ENCODE measurements around the gene LYPD6B.

The LYPD6B gene

GRCh38 chr2:149136111-149136510 is 97.6 kb downstream of the LYPD6B start:
- TF ChIP-seq EZH2phosphoT487 (IDR thresholded peaks at IDR 0.05; ENCODE audit: low read length) (no peak), CTCF (IDR thresholded peaks at IDR 0.05; ENCODE audit: low read length) (no peak), EZH2 (optimal IDR thresholded peaks at IDR 0.05; ENCODE audit: low read depth, low read length) (no peak)
- Histone ChIP-seq H3K9ac (ENCODE audit: low read length) (no peak overlapping the region), H4K20me1 (ENCODE audit: insufficient read depth, low read length) (no peaks in the 10 kb centered on the region), H3K27me3 (replicated peaks; ENCODE audit: insufficient read depth, low read length) (no peaks in the 10 kb centered on the region), H3K9me2 (replicated peaks; ENCODE audit: insufficient read depth, low read length) (no peaks in the 10 kb centered on the region), H3K4me3 (ENCODE audit: low read length) (no peak overlapping the region), H3K27ac (ENCODE audit: low read length) (no peak overlapping the region), H3K36me3 (replicated peaks; ENCODE audit: insufficient read depth, low read length) (no peaks in the 10 kb centered on the region), H3K79me2 (ENCODE audit: low read length) (no peaks in the 10 kb centered on the region), H3K4me2 (ENCODE audit: low read depth, low read length) (no peak overlapping the region), H3F3A (ENCODE audit: insufficient read depth, low read length) (no peaks in the 10 kb centered on the region), H3K9me3 (replicated peaks; ENCODE audit: insufficient read depth, low read length) (no peaks in the 10 kb centered on the region), H2AFZ (ENCODE audit: low read length) (no peak overlapping the region), H3K4me1 (ENCODE audit: low read length) (no peaks in the 10 kb centered on the region)
- DNase-seq = no peak

- TF ChIP-seq EZH2phosphoT487 (IDR thresholded peaks at IDR 0.05; ENCODE audit: low read length) = no peak
- Histone ChIP-seq H2AFZ (ENCODE audit: low read length) (no peak overlapping the region), H3K79me2 (ENCODE audit: low read length) (no peaks in the 10 kb centered on the region), H3K9ac (ENCODE audit: low read length) (no peak overlapping the region), H3F3A (ENCODE audit: insufficient read depth, low read length) (peaks cover 6% of the 10 kb centered on the region), H3K27me3 (replicated peaks; ENCODE audit: insufficient read depth, low read length) (no peaks in the 10 kb centered on the region; the same call in 1 of the 2 replicates), H3K4me1 (ENCODE audit: low read length) (peaks cover 21% of the 10 kb centered on the region), H3K4me3 (ENCODE audit: low read length) (no peak overlapping the region), H3K9me3 (replicated peaks; ENCODE audit: insufficient read depth, low read length) (no peaks in the 10 kb centered on the region), H3K27ac (ENCODE audit: low read length) (no peak overlapping the region), H3K9me2 (replicated peaks; ENCODE audit: insufficient read depth, low read length) (no peaks in the 10 kb centered on the region), H3K4me2 (ENCODE audit: low read depth, low read length) (no peak overlapping the region), H4K20me1 (ENCODE audit: insufficient read depth, low read length) (no peaks in the 10 kb centered on the region), H3K36me3 (replicated peaks; ENCODE audit: insufficient read depth, low read length) (no peaks in the 10 kb centered on the region)
- no peak for DNase-seq
These were observed 102.5 kb downstream of the LYPD6B start for GRCh38 chr2:149141046-149141445.

GRCh38 chr2:149143734-149144133 is 105.2 kb downstream of the LYPD6B start:
- Histone ChIP-seq H3K4me2 (ENCODE audit: low read depth, low read length) (peak overlapping the region; percentile 23; the same call in 1 of the 2 replicates), H3F3A (ENCODE audit: insufficient read depth, low read length) (peaks cover 6% of the 10 kb centered on the region), H3K4me3 (ENCODE audit: low read length) (no peak overlapping the region), H4K20me1 (ENCODE audit: insufficient read depth, low read length) (no peaks in the 10 kb centered on the region), H3K27me3 (replicated peaks; ENCODE audit: insufficient read depth, low read length) (no peaks in the 10 kb centered on the region; the same call in 1 of the 2 replicates), H2AFZ (ENCODE audit: low read length) (no peak overlapping the region), H3K36me3 (replicated peaks; ENCODE audit: insufficient read depth, low read length) (no peaks in the 10 kb centered on the region), H3K9ac (ENCODE audit: low read length) (no peak overlapping the region), H3K79me2 (ENCODE audit: low read length) (no peaks in the 10 kb centered on the region), H3K4me1 (ENCODE audit: low read length) (peaks cover 21% of the 10 kb centered on the region), H3K27ac (ENCODE audit: low read length) (no peak overlapping the region), H3K9me2 (replicated peaks; ENCODE audit: insufficient read depth, low read length) (no peaks in the 10 kb centered on the region), H3K9me3 (replicated peaks; ENCODE audit: insufficient read depth, low read length) (no peaks in the 10 kb centered on the region)
- no peak for TF ChIP-seq CTCF (IDR thresholded peaks at IDR 0.05; ENCODE audit: low read length)
- TF ChIP-seq EZH2phosphoT487 (IDR thresholded peaks at IDR 0.05; ENCODE audit: low read length) = no peak
- TF ChIP-seq EZH2 (optimal IDR thresholded peaks at IDR 0.05; ENCODE audit: low read depth, low read length) = no peak
- DNase-seq = peak; percentile 75
